H7 (cell line): ENCODE measurements around the gene CTNNAL1. TPM values are rescaled to one million over a fixed set of nuclear protein-coding genes. Genes with fewer than 3 reads are reported as not detected.

ENCODE experiments used
- DNase-seq: peaks from one replicate; pipeline ENCODE4 v3.0.0; 2012
- H3K27me3 ChIP-seq: 2 replicates; pipeline ENCODE4 v1.6.0; 2011; ENCODE audit warnings: mild to moderate bottlenecking, low read length; ENCODE audit not compliant: control insufficient read depth, insufficient read depth
- H3K36me3 ChIP-seq: replicated peaks from 2 replicates; pipeline ENCODE4 v1.5.1; 2011; ENCODE audit warnings: low read length; ENCODE audit not compliant: control insufficient read depth, insufficient read depth
- H3K4me3 ChIP-seq: 2 replicates; pipeline ENCODE4 v1.5.1; 2011; ENCODE audit warnings: low read depth, mild to moderate bottlenecking, control low read depth, low read length, moderate library complexity; ENCODE audit not compliant: insufficient read depth
- total RNA-seq: library from RNA; depleted of rRNA; stranded (reverse); fragments of >200 nt; shearing (Covaris generic); gene quantifications from 2 replicates; pipeline ENCODE4 v1.2.3, GENCODE V29; 2014

Gene CTNNAL1
- total RNA-seq, 1 experiment from 2014 or later, result 73.6 TPM

GRCh38 chr9:109036744-109037680, 23.7 kb upstream of the CTNNAL1 start:
- no peak overlapping the region for H3K4me3 ChIP-seq
- H3K36me3 ChIP-seq, result peaks cover 4% of the 10 kb centered on the region
- DNase-seq, result no peak
- H3K27me3 ChIP-seq, result no peaks in the 10 kb centered on the region

GRCh38 chr9:109035684-109036423, 22.6 kb upstream of the CTNNAL1 start:
- H3K4me3 ChIP-seq, result no peak overlapping the region
- DNase-seq, result no peak
- peaks cover 4% of the 10 kb centered on the region for H3K36me3 ChIP-seq
- H3K27me3 ChIP-seq, result no peaks in the 10 kb centered on the region

GRCh38 chr9:109033941-109034700, 20.8 kb upstream of the CTNNAL1 start:
- Histone ChIP-seq H3K4me3 (no peak overlapping the region), H3K36me3 (peaks cover 4% of the 10 kb centered on the region), H3K27me3 (no peaks in the 10 kb centered on the region)
- DNase-seq, result no peak

GRCh38 chr9:109031241-109031640, 17.9 kb upstream of the CTNNAL1 start:
- DNase-seq, result no peak
- Histone ChIP-seq H3K4me3 (no peak overlapping the region), H3K36me3 (peaks cover 3% of the 10 kb centered on the region; the same call in 1 of the 2 replicates), H3K27me3 (no peaks in the 10 kb centered on the region)

GRCh38 chr9:109030426-109030825, 17.1 kb upstream of the CTNNAL1 start:
- H3K36me3 ChIP-seq, result peaks cover 2% of the 10 kb centered on the region; the same call in 1 of the 2 replicates
- H3K4me3 ChIP-seq, result no peak overlapping the region
- H3K27me3 ChIP-seq, result no peaks in the 10 kb centered on the region
- DNase-seq, result no peak

- Histone ChIP-seq H3K27me3 (no peaks in the 10 kb centered on the region), H3K4me3 (no peak overlapping the region), H3K36me3 (peaks cover 2% of the 10 kb centered on the region; the same call in 1 of the 2 replicates)
- DNase-seq, result no peak
Observed at GRCh38 chr9:109028457-109028856, 15.2 kb upstream of the CTNNAL1 start.

GRCh38 chr9:109027176-109027575, 13.9 kb upstream of the CTNNAL1 start:
- Histone ChIP-seq H3K36me3 (peaks cover 2% of the 10 kb centered on the region; the same call in 1 of the 2 replicates), H3K4me3 (no peak overlapping the region), H3K27me3 (no peaks in the 10 kb centered on the region)
- no peak for DNase-seq

- H3K4me3 ChIP-seq, result no peak overlapping the region
- peaks cover 2% of the 10 kb centered on the region; the same call in 1 of the 2 replicates for H3K36me3 ChIP-seq
- DNase-seq, result no peak
- no peaks in the 10 kb centered on the region for H3K27me3 ChIP-seq
Observed at GRCh38 chr9:109026306-109026705, 13.0 kb upstream of the CTNNAL1 start.

GRCh38 chr9:109022873-109023272, 9.6 kb upstream of the CTNNAL1 start:
- peaks cover 5% of the 10 kb centered on the region for H3K36me3 ChIP-seq
- no peak for DNase-seq
- H3K4me3 ChIP-seq, result no peak overlapping the region
- H3K27me3 ChIP-seq, result no peaks in the 10 kb centered on the region

GRCh38 chr9:109020581-109021511, 7.5 kb upstream of the CTNNAL1 start:
- DNase-seq, result no peak
- Histone ChIP-seq H3K36me3 (peaks cover 4% of the 10 kb centered on the region), H3K4me3 (no peak overlapping the region), H3K27me3 (no peaks in the 10 kb centered on the region)

- DNase-seq, result no peak
- Histone ChIP-seq H3K4me3 (no peak overlapping the region), H3K36me3 (peaks cover 4% of the 10 kb centered on the region)
Observed at GRCh38 chr9:109020113-109020512, 6.8 kb upstream of the CTNNAL1 start.

GRCh38 chr9:109019420-109019819, 6.1 kb upstream of the CTNNAL1 start:
- no peak for DNase-seq
- H3K27me3 ChIP-seq, result no peaks in the 10 kb centered on the region
- H3K36me3 ChIP-seq, result peaks cover 4% of the 10 kb centered on the region
- no peak overlapping the region for H3K4me3 ChIP-seq

More at GRCh38 chr9:109020113-109020512, 6.8 kb upstream of the CTNNAL1 start:
- H3K27me3 ChIP-seq, result no peaks in the 10 kb centered on the region

- Histone ChIP-seq H3K4me3 (no peak overlapping the region), H3K27me3 (no peaks in the 10 kb centered on the region; the same call in 1 of the 2 replicates), H3K36me3 (peaks cover 4% of the 10 kb centered on the region)
- DNase-seq, result no peak
Observed at GRCh38 chr9:109017493-109017892, 4.2 kb upstream of the CTNNAL1 start.
